Inferior parietal cortex (tissue), 1 donor: ENCODE measurements around the gene DHRS1.

Experiments used
- DNase-seq: peaks from one replicate; pipeline ENCODE4 v3.0.0-alpha.2; 2016; ENCODE audit errors: extremely low spot score

Gene DHRS1

GRCh38 chr14:24263848-24264247 lies 35.7 kb downstream of the DHRS1 start:
- no peak for DNase-seq

- no peak for DNase-seq
Observed at GRCh38 chr14:24262821-24263733, 36.5 kb downstream of the DHRS1 start, which contains the start of gene TGM1. TSS of gene TGM1 (minus strand) at chr14:24263177. CDS start at chr14:24262352, 825 bp downstream.

- DNase-seq: no peak
Observed at GRCh38 chr14:24261969-24262327, 37.6 kb downstream of the DHRS1 start.

- no peak for DNase-seq
Observed at GRCh38 chr14:24261256-24261968, 38.2 kb downstream of the DHRS1 start.

GRCh38 chr14:24260780-24261157 lies 38.8 kb downstream of the DHRS1 start:
- no peak for DNase-seq

GRCh38 chr14:24260026-24260779 lies 39.4 kb downstream of the DHRS1 start:
- no peak for DNase-seq

- no peak for DNase-seq
Observed at GRCh38 chr14:24259282-24260025, 40.1 kb downstream of the DHRS1 start.

GRCh38 chr14:24258548-24259265 lies 40.9 kb downstream of the DHRS1 start:
- no peak for DNase-seq

- no peak for DNase-seq
Observed at GRCh38 chr14:24258119-24258518, 41.5 kb downstream of the DHRS1 start.

- no peak for DNase-seq
Observed at GRCh38 chr14:24256960-24257359, 42.6 kb downstream of the DHRS1 start.

GRCh38 chr14:24255931-24256711 lies 43.5 kb downstream of the DHRS1 start:
- DNase-seq: no peak

GRCh38 chr14:24255438-24255837 lies 44.1 kb downstream of the DHRS1 start:
- no peak for DNase-seq

- no peak for DNase-seq
Observed at GRCh38 chr14:24254630-24255392, 44.8 kb downstream of the DHRS1 start.

- no peak for DNase-seq
Observed at GRCh38 chr14:24253936-24254335, 45.6 kb downstream of the DHRS1 start.

- DNase-seq: no peak
Observed at GRCh38 chr14:24252289-24253124, 47.1 kb downstream of the DHRS1 start.

- no peak for DNase-seq
Observed at GRCh38 chr14:24251880-24252288, 47.7 kb downstream of the DHRS1 start.

- DNase-seq: no peak
Observed at GRCh38 chr14:24250354-24250753, 49.2 kb downstream of the DHRS1 start.
